WTC11 (cell line): ENCODE data around the gene GUCA1A. TPM values are rescaled to one million over a fixed set of nuclear protein-coding genes. Genes with fewer than 3 reads are reported as not detected.
A peak's percentile ranks its signal among the peaks of the same experiment; 100 is the strongest.

ENCODE experiments used
- FOXK1 ChIP-seq: sonication (generic); formaldehyde crosslinking; IDR thresholded peaks from 2 replicates; pipeline ENCODE4 v1.8.0; 2022; ENCODE audit warnings: mild to moderate bottlenecking, moderate library complexity, missing genetic modification reagents
- HMGA2 ChIP-seq: fragments of 250-450 bp; sonication (Bioruptor Pico); IDR thresholded peaks from 2 replicates; pipeline ENCODE4 v1.4.0; 2021; ENCODE audit warnings: mild to moderate bottlenecking, moderate library complexity
- IRF2 ChIP-seq: sonication (generic); formaldehyde crosslinking; IDR thresholded peaks from 2 replicates; pipeline ENCODE4 v1.8.0; 2022; ENCODE audit warnings: low read depth, missing genetic modification reagents, borderline replicate concordance
- JAZF1 ChIP-seq: fragments of 250-450 bp; sonication (Bioruptor Pico); IDR thresholded peaks from 2 replicates; pipeline ENCODE4 v1.9.0; 2021; ENCODE audit warnings: moderate library complexity, mild to moderate bottlenecking, inconsistent platforms
- NR2C2 ChIP-seq: sonication (generic); formaldehyde crosslinking; IDR thresholded peaks from 2 replicates; pipeline ENCODE4 v1.8.0; 2022; ENCODE audit warnings: mild to moderate bottlenecking, missing genetic modification reagents
- RORB ChIP-seq: fragments of 250-450 bp; sonication (Bioruptor Pico); IDR thresholded peaks from 2 replicates; pipeline ENCODE4 v1.9.0; 2021; ENCODE audit warnings: mild to moderate bottlenecking
- SMAD4 ChIP-seq: sonication (generic); formaldehyde crosslinking; IDR thresholded peaks from 2 replicates; pipeline ENCODE4 v1.8.0; 2022; ENCODE audit warnings: mild to moderate bottlenecking, missing genetic modification reagents
- TEAD1 ChIP-seq: sonication (generic); formaldehyde crosslinking; IDR thresholded peaks from 2 replicates; pipeline ENCODE4 v1.8.0; 2022; ENCODE audit warnings: mild to moderate bottlenecking, missing genetic modification reagents
- ZNF219 ChIP-seq: sonication (generic); formaldehyde crosslinking; IDR thresholded peaks from 2 replicates; pipeline ENCODE4 v1.8.0; 2023; ENCODE audit warnings: missing genetic modification reagents, mild to moderate bottlenecking, borderline replicate concordance
- ZNF317 ChIP-seq: sonication (generic); formaldehyde crosslinking; IDR thresholded peaks from 2 replicates; pipeline ENCODE4 v1.8.1; 2023; ENCODE audit warnings: low read depth, mild to moderate bottlenecking, moderate library complexity, missing genetic modification reagents, borderline replicate concordance
- ZNF396 ChIP-seq: fragments of 250-450 bp; sonication (Bioruptor Pico); IDR thresholded peaks from 2 replicates; pipeline ENCODE4 v1.8.0; 2021; ENCODE audit warnings: mild to moderate bottlenecking, moderate library complexity, borderline replicate concordance
- total RNA-seq: library from RNA; stranded (reverse); gene quantifications from 3 replicates; pipeline ENCODE4 v1.2.3, GENCODE V29; 2021
- TF ChIP-seq, protein P1 (sequence below): sonication (generic); formaldehyde crosslinking; IDR thresholded peaks from 2 replicates; pipeline ENCODE4 v1.8.0; 2022; ENCODE audit warnings: mild to moderate bottlenecking, missing genetic modification reagents
- TF ChIP-seq, protein P2 (sequence below): fragments of 250-450 bp; sonication (Bioruptor Pico); IDR thresholded peaks from 2 replicates; pipeline ENCODE4 v2.1.2; 2022; ENCODE audit warnings: mild to moderate bottlenecking, moderate library complexity
- TF ChIP-seq, protein P3 (sequence below): sonication (generic); formaldehyde crosslinking; IDR thresholded peaks from 2 replicates; pipeline ENCODE4 v1.8.1; 2023; ENCODE audit warnings: mild to moderate bottlenecking, moderate library complexity, missing genetic modification reagents
- TF ChIP-seq, protein P4 (sequence below): sonication (generic); formaldehyde crosslinking; IDR thresholded peaks from 2 replicates; pipeline ENCODE4 v1.8.1; 2022; ENCODE audit warnings: missing genetic modification reagents, borderline replicate concordance
- TF ChIP-seq, protein P5 (sequence below): sonication (generic); formaldehyde crosslinking; IDR thresholded peaks from 2 replicates; pipeline ENCODE4 v1.8.0; 2023; ENCODE audit warnings: missing genetic modification reagents
- TF ChIP-seq, protein P6 (sequence below): sonication (generic); formaldehyde crosslinking; IDR thresholded peaks from 2 replicates; pipeline ENCODE4 v1.8.1; 2022; ENCODE audit warnings: mild to moderate bottlenecking, missing genetic modification reagents, moderate library complexity, borderline replicate concordance
- TF ChIP-seq, protein P7 (sequence below): sonication (generic); formaldehyde crosslinking; IDR thresholded peaks from 2 replicates; pipeline ENCODE4 v1.8.0; 2022; ENCODE audit warnings: mild to moderate bottlenecking, missing genetic modification reagents
- TF ChIP-seq, protein P8 (sequence below): sonication (generic); formaldehyde crosslinking; IDR thresholded peaks from 2 replicates; pipeline ENCODE4 v1.8.0; 2023; ENCODE audit warnings: missing genetic modification reagents, mild to moderate bottlenecking, borderline replicate concordance
- TF ChIP-seq, protein P9 (sequence below): sonication (generic); formaldehyde crosslinking; IDR thresholded peaks from 2 replicates; pipeline ENCODE4 v1.8.1; 2023; ENCODE audit warnings: mild to moderate bottlenecking, missing genetic modification reagents

The GUCA1A gene
- total RNA-seq, 1 experiment from 2014 or later, result 10.9 TPM

DNA sequence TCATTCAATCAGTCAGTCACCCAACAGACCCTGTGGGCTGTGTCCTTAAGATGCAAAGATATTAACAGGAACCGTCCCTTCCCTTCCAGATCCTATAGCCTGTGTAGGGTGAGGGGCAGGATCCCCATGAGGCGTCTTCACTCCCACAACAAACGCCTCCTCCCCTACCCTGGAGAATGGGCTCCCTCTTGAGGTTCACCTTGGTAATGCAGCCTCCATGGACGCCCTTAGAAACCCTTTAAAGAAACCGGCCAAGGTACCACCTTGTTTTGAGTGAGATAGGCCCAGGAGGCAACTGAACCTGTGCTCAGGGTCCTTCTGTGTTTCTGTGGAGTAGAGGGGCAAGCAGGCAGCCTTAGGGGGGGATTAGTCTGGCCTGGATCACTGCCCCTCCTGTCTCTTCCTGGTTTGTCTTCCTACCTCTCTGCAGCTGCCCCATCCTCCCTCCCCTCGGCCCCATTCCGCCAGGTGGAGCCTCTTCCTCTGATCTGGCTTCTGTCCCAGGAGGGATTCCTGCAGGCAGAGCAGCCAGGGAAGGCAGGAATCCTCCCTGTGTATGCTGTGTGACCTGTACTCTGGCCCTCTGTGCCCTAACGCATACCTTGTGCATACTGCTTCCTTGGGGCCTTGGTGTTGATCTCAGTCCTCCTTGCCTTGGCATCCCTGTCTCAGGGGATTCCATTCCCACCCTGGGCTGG lies 6.6 kb upstream of the GUCA1A start (continued):
- TF ChIP-seq ZNF396 (CRISPR knock-in tag) (no peak), TEAD1 (peak; percentile 12; the same call in 1 of the 2 replicates), HMGA2 (CRISPR knock-in tag) (no peak), NR2C2 (CRISPR knock-in tag) (no peak), JAZF1 (CRISPR knock-in tag) (no peak), IRF2 (CRISPR knock-in tag) (no peak), ZNF219 (CRISPR knock-in tag) (no peak), RORB (CRISPR knock-in tag) (no peak), FOXK1 (CRISPR knock-in tag) (peak; percentile 32; the same call in 1 of the 2 replicates), ZNF317 (CRISPR knock-in tag) (no peak), SMAD4 (CRISPR knock-in tag) (no peak)
- TF ChIP-seq, protein P1, sequence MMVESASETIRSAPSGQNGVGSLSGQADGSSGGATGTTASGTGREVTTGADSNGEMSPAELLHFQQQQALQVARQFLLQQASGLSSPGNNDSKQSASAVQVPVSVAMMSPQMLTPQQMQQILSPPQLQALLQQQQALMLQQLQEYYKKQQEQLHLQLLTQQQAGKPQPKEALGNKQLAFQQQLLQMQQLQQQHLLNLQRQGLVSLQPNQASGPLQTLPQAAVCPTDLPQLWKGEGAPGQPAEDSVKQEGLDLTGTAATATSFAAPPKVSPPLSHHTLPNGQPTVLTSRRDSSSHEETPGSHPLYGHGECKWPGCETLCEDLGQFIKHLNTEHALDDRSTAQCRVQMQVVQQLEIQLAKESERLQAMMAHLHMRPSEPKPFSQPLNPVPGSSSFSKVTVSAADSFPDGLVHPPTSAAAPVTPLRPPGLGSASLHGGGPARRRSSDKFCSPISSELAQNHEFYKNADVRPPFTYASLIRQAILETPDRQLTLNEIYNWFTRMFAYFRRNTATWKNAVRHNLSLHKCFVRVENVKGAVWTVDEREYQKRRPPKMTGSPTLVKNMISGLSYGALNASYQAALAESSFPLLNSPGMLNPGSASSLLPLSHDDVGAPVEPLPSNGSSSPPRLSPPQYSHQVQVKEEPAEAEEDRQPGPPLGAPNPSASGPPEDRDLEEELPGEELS (CRISPR knock-in tag), result no peak
- TF ChIP-seq, protein P2, sequence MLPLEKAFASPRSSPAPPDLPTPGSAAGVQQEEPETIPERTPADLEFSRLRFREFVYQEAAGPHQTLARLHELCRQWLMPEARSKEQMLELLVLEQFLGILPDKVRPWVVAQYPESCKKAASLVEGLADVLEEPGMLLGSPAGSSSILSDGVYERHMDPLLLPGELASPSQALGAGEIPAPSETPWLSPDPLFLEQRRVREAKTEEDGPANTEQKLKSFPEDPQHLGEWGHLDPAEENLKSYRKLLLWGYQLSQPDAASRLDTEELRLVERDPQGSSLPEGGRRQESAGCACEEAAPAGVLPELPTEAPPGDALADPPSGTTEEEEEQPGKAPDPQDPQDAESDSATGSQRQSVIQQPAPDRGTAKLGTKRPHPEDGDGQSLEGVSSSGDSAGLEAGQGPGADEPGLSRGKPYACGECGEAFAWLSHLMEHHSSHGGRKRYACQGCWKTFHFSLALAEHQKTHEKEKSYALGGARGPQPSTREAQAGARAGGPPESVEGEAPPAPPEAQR, result no peak
- TF ChIP-seq, protein P3, sequence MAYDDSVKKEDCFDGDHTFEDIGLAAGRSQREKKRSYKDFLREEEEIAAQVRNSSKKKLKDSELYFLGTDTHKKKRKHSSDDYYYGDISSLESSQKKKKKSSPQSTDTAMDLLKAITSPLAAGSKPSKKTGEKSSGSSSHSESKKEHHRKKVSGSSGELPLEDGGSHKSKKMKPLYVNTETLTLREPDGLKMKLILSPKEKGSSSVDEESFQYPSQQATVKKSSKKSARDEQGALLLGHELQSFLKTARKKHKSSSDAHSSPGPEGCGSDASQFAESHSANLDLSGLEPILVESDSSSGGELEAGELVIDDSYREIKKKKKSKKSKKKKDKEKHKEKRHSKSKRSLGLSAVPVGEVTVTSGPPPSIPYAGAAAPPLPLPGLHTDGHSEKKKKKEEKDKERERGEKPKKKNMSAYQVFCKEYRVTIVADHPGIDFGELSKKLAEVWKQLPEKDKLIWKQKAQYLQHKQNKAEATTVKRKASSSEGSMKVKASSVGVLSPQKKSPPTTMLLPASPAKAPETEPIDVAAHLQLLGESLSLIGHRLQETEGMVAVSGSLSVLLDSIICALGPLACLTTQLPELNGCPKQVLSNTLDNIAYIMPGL (CRISPR knock-in tag), result peak; percentile 54; the same call in 1 of the 2 replicates
- TF ChIP-seq, protein P4, sequence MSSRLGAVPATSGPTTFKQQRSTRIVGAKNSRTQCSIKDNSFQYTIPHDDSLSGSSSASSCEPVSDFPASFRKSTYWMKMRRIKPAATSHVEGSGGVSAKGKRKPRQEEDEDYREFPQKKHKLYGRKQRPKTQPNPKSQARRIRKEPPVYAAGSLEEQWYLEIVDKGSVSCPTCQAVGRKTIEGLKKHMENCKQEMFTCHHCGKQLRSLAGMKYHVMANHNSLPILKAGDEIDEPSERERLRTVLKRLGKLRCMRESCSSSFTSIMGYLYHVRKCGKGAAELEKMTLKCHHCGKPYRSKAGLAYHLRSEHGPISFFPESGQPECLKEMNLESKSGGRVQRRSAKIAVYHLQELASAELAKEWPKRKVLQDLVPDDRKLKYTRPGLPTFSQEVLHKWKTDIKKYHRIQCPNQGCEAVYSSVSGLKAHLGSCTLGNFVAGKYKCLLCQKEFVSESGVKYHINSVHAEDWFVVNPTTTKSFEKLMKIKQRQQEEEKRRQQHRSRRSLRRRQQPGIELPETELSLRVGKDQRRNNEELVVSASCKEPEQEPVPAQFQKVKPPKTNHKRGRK, result no peak
- TF ChIP-seq, protein P5, sequence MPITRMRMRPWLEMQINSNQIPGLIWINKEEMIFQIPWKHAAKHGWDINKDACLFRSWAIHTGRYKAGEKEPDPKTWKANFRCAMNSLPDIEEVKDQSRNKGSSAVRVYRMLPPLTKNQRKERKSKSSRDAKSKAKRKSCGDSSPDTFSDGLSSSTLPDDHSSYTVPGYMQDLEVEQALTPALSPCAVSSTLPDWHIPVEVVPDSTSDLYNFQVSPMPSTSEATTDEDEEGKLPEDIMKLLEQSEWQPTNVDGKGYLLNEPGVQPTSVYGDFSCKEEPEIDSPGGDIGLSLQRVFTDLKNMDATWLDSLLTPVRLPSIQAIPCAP (CRISPR knock-in tag), result no peak
- TF ChIP-seq, protein P6, sequence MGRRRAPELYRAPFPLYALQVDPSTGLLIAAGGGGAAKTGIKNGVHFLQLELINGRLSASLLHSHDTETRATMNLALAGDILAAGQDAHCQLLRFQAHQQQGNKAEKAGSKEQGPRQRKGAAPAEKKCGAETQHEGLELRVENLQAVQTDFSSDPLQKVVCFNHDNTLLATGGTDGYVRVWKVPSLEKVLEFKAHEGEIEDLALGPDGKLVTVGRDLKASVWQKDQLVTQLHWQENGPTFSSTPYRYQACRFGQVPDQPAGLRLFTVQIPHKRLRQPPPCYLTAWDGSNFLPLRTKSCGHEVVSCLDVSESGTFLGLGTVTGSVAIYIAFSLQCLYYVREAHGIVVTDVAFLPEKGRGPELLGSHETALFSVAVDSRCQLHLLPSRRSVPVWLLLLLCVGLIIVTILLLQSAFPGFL (CRISPR knock-in tag), result no peak
- TF ChIP-seq, protein P7, sequence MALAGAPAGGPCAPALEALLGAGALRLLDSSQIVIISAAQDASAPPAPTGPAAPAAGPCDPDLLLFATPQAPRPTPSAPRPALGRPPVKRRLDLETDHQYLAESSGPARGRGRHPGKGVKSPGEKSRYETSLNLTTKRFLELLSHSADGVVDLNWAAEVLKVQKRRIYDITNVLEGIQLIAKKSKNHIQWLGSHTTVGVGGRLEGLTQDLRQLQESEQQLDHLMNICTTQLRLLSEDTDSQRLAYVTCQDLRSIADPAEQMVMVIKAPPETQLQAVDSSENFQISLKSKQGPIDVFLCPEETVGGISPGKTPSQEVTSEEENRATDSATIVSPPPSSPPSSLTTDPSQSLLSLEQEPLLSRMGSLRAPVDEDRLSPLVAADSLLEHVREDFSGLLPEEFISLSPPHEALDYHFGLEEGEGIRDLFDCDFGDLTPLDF (CRISPR knock-in tag), result no peak
- TF ChIP-seq, protein P8, sequence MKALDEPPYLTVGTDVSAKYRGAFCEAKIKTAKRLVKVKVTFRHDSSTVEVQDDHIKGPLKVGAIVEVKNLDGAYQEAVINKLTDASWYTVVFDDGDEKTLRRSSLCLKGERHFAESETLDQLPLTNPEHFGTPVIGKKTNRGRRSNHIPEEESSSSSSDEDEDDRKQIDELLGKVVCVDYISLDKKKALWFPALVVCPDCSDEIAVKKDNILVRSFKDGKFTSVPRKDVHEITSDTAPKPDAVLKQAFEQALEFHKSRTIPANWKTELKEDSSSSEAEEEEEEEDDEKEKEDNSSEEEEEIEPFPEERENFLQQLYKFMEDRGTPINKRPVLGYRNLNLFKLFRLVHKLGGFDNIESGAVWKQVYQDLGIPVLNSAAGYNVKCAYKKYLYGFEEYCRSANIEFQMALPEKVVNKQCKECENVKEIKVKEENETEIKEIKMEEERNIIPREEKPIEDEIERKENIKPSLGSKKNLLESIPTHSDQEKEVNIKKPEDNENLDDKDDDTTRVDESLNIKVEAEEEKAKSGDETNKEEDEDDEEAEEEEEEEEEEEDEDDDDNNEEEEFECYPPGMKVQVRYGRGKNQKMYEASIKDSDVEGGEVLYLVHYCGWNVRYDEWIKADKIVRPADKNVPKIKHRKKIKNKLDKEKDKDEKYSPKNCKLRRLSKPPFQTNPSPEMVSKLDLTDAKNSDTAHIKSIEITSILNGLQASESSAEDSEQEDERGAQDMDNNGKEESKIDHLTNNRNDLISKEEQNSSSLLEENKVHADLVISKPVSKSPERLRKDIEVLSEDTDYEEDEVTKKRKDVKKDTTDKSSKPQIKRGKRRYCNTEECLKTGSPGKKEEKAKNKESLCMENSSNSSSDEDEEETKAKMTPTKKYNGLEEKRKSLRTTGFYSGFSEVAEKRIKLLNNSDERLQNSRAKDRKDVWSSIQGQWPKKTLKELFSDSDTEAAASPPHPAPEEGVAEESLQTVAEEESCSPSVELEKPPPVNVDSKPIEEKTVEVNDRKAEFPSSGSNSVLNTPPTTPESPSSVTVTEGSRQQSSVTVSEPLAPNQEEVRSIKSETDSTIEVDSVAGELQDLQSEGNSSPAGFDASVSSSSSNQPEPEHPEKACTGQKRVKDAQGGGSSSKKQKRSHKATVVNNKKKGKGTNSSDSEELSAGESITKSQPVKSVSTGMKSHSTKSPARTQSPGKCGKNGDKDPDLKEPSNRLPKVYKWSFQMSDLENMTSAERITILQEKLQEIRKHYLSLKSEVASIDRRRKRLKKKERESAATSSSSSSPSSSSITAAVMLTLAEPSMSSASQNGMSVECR (CRISPR knock-in tag), result no peak
- TF ChIP-seq, protein P9, sequence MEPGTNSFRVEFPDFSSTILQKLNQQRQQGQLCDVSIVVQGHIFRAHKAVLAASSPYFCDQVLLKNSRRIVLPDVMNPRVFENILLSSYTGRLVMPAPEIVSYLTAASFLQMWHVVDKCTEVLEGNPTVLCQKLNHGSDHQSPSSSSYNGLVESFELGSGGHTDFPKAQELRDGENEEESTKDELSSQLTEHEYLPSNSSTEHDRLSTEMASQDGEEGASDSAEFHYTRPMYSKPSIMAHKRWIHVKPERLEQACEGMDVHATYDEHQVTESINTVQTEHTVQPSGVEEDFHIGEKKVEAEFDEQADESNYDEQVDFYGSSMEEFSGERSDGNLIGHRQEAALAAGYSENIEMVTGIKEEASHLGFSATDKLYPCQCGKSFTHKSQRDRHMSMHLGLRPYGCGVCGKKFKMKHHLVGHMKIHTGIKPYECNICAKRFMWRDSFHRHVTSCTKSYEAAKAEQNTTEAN, result no peak
